ENCODE data around the gene S100A13.

S100A13 gene

GRCh38 chr1:153624965-153625611 lies 2.2 kb downstream of the S100A13 start:
- no peak for DNase-seq

- DNase-seq: no peak
Observed at GRCh38 chr1:153623101-153623500, 4.2 kb downstream of the S100A13 start.

GRCh38 chr1:153619171-153619570 lies 8.1 kb downstream of the S100A13 start:
- DNase-seq: no peak

GRCh38 chr1:153617663-153618062 lies 9.6 kb downstream of the S100A13 start:
- peak; percentile 56 for DNase-seq

- no peak for DNase-seq
Observed at GRCh38 chr1:153616917-153617311, 10.4 kb downstream of the S100A13 start.

- DNase-seq: no peak
Observed at GRCh38 chr1:153616144-153616916, 11.0 kb downstream of the S100A13 start, which contains the start of gene S100A14. Gene S100A14, minus strand, starts transcription at chr1:153616325. Its CDS starts 467 bp downstream, at chr1:153615858.

- DNase-seq: no peak
Observed at GRCh38 chr1:153615406-153615805, 11.9 kb downstream of the S100A13 start.

GRCh38 chr1:153614906-153615305 lies 12.4 kb downstream of the S100A13 start:
- DNase-seq: no peak

GRCh38 chr1:153614189-153614900 lies 13.0 kb downstream of the S100A13 start:
- DNase-seq: no peak

- no peak for DNase-seq
Observed at GRCh38 chr1:153613406-153613805, 13.9 kb downstream of the S100A13 start.

GRCh38 chr1:153612755-153613331 lies 14.5 kb downstream of the S100A13 start, which contains the start of gene S100A16:
Gene S100A16, minus strand, starts transcription at chr1:153613137. Its CDS starts 4,986 bp downstream, at chr1:153608151.
- DNase-seq: peak; percentile 73

GRCh38 chr1:153612111-153612754 lies 15.1 kb downstream of the S100A13 start:
- DNase-seq: no peak

- DNase-seq: no peak
Observed at GRCh38 chr1:153611356-153611755, 15.9 kb downstream of the S100A13 start.

GRCh38 chr1:153610811-153611301 lies 16.4 kb downstream of the S100A13 start:
- DNase-seq: peak; percentile 44

- no peak for DNase-seq
Observed at GRCh38 chr1:153610334-153610733, 17.0 kb downstream of the S100A13 start.

- no peak for DNase-seq
Observed at GRCh38 chr1:153609585-153609907, 17.8 kb downstream of the S100A13 start.

- peak; percentile 93 for DNase-seq
Observed at GRCh38 chr1:153608742-153609584, 18.3 kb downstream of the S100A13 start.

- DNase-seq: peak; percentile 40
Observed at GRCh38 chr1:153608089-153608682, 19.1 kb downstream of the S100A13 start.

GRCh38 chr1:153607381-153607780 lies 19.9 kb downstream of the S100A13 start:
- DNase-seq: no peak

- no peak for DNase-seq
Observed at GRCh38 chr1:153606194-153606593, 21.1 kb downstream of the S100A13 start.

GRCh38 chr1:153602749-153603148 lies 24.6 kb downstream of the S100A13 start:
- DNase-seq: no peak
